Globus pallidus (tissue), 1 donor: ENCODE results near the gene B3GNT8.
"Not testable (repeated sequence)": the region's sequence is repeated elsewhere in the genome, so short reads cannot be mapped to it uniquely, and the experiment has no call there.

Experiments
- DNase-seq: peaks from one replicate; pipeline ENCODE4 v3.0.0-alpha.2; 2015; ENCODE audit warnings: low spot score

Gene B3GNT8

DNA sequence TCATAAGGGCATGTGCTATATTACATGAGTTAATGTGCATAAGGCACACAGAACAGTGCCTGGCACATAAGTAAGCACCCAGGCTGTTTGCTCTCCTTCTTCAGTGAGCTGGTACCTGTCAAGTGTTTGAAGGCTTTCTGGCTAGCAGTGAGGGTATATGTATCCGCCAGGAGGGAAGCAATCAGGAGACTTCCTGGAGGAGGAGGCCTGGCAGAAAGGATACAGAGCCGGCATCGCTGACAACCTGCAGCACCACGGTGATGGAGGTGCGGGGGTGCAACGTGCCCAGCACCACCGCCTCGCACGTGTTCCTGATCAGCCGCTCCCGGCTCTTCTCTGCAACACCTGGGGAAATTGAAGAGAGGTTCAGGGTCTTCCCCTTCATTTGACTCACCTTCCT, 35.6 kb downstream of the B3GNT8 start:
- DNase-seq: no peak

GRCh38 chr19:41386442-41386841, 40.7 kb downstream of the B3GNT8 start:
- no peak for DNase-seq

DNA sequence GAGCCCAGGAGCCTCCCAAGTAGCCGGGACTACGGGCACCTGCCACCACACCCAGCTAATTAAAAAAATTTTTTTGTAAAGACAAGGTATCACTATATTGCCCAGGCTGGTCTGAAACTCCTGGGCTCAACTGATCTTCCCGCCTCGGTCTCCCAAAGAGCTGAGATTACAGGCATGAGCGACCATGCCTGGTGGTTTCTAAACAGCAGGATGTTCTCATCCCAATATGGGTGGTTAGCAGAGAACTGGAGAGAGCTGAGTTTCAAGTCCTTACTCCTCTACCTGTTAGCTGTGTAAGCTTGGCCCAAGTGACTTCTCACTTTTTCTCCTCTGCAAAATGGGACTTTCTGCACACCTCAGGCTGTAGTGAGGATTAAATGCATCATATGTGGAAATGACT, 42.8 kb downstream of the B3GNT8 start:
- DNase-seq: no peak

- DNase-seq: not testable (repeated sequence)
These were observed 45.6 kb downstream of the B3GNT8 start for GRCh38 chr19:41381536-41381935.

DNA sequence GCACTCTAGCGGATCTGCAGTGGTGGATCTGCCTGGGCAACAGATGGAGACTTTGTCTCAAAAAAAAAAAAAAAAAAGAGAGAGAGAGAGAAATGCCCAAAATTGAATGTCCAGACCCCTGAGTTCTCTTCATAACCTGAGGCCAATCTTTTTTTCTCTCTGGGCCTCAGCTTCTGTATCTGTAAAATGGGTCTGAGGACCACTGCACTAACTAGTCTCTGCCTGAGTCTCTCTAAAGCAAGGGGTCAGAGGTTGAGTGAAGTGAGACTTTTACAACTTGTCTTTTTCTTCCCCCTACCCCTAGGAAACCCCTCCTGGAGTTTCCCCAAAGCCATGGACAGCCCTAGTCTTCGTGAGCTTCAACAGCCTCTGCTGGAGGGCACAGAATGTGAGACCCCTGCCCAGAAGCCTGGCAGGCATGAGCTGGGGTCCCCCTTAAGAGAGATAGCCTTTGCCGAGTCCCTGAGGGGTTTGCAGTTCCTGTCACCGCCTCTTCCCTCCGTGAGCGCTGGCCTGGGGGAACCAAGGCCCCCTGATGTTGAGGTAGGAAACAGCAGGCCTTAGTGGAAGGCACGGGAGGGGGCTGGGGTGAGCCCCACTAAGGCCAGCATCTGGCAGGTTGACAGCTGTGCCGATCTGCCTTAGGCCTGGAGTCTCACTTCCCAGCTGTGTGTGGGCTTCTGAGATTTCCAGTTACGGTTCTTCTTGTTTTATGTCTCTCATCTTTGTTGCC, 49.0 kb downstream of the B3GNT8 start:
- DNase-seq: no peak

- no peak for DNase-seq
These were observed 50.2 kb downstream of the B3GNT8 start for GRCh38 chr19:41376998-41377365.

DNA sequence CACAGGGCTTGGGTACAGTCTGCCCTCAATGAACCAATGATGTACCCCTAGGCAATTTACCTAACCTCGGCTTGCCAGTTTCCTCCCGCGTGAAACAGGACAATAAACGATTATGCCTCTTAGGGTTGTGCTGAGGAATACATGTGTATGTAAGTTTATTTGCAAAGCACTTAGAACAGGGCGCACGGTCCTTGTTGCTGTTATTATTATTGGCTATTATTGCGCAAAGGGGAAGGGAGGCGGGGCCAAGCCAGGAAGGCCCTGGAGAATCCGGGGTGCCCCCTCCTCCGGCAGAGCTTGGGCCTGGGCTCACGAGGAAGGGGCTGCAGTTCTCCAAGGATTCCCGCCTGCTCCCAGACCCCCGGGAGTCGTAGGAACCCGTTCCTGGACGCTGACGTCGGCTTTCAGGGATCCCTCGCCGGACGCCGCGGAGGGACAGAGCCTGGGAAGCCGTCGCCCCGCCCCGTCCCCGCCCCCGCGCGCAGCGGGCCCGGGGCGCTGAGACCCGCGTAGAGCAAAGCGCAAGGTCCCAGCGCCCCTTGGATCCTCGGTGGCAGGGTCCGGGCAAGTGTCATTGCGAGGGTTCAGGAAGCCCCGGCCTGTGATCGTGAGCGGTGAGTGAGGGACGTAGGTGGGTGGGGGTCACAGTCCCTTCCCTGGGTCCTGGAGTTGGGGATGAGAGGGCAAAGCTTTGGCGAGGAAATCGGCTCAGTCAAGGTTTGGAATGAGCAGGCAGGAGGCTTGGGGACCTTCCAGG, 50.8 kb downstream of the B3GNT8 start, which contains the start of gene TMEM91:
TSS of gene TMEM91 (plus strand) at position 293 of the 757 bp plus-strand sequence. CDS start 1,777 bp downstream, outside the sequence.
- DNase-seq: no peak
